OCI-LY1 (cell line): ENCODE measurements around the gene TMEM175.
A peak's percentile ranks its signal among the peaks of the same experiment; 100 is the strongest.

ENCODE experiments used
- H2AFZ ChIP-seq: fragments of 200-600 bp; sonication (generic), shearing (Covaris generic); 2 replicates; pipeline ENCODE4 v1.6.0; 2014; ENCODE audit warnings: antibody characterized with exemption, mild to moderate bottlenecking, low read length
- H3F3A ChIP-seq: fragments of 200-600 bp; sonication (generic), shearing (Covaris generic); 2 replicates; pipeline ENCODE4 v1.6.0; 2014; ENCODE audit warnings: mild to moderate bottlenecking, antibody characterized with exemption, low read length, moderate library complexity; ENCODE audit not compliant: insufficient read depth
- H3K27ac ChIP-seq: fragments of 200-600 bp; sonication (generic); 2 replicates; pipeline ENCODE4 v1.5.1; 2014; ENCODE audit warnings: low read length, mixed run types, mild to moderate bottlenecking, low read depth; ENCODE audit not compliant: poor library complexity, severe bottlenecking
- H3K27me3 ChIP-seq: fragments of 200-600 bp; sonication (generic); 2 replicates; pipeline ENCODE4 v1.6.0; 2014; ENCODE audit warnings: antibody characterized with exemption, mild to moderate bottlenecking, low read length, moderate library complexity; ENCODE audit not compliant: insufficient read depth
- H3K36me3 ChIP-seq: fragments of 200-600 bp; sonication (generic); 2 replicates; pipeline ENCODE4 v1.6.1; 2014; ENCODE audit warnings: mild to moderate bottlenecking, antibody characterized with exemption, low read length, moderate library complexity, mixed read lengths; ENCODE audit not compliant: insufficient read depth
- H3K4me1 ChIP-seq: fragments of 200-600 bp; sonication (generic); 2 replicates; pipeline ENCODE4 v1.5.1; 2014; ENCODE audit warnings: mild to moderate bottlenecking, low read length, moderate library complexity; ENCODE audit not compliant: insufficient read depth, severe bottlenecking
- H3K4me2 ChIP-seq: fragments of 200-600 bp; sonication (generic), shearing (Covaris generic); 2 replicates; pipeline ENCODE4 v1.6.1; 2014; ENCODE audit warnings: low read length
- H3K4me3 ChIP-seq: fragments of 200-600 bp; sonication (generic); 2 replicates; pipeline ENCODE4 v1.5.1; 2014; ENCODE audit warnings: low read length, low read depth, mild to moderate bottlenecking, mixed read lengths; ENCODE audit not compliant: poor library complexity, severe bottlenecking
- H3K79me2 ChIP-seq: fragments of 200-600 bp; shearing (Covaris generic); 2 replicates; pipeline ENCODE4 v1.6.1; 2016; ENCODE audit warnings: mixed run types, low read length, mixed read lengths; ENCODE audit not compliant: insufficient read depth
- H3K9ac ChIP-seq: fragments of 200-600 bp; sonication (generic), shearing (Covaris generic); 2 replicates; pipeline ENCODE4 v1.6.1; 2014; ENCODE audit warnings: mild to moderate bottlenecking, low read length, mixed read lengths
- H3K9me2 ChIP-seq: fragments of 200-600 bp; sonication (generic), shearing (Covaris generic); 2 replicates; pipeline ENCODE4 v1.6.1; 2014; ENCODE audit warnings: low read depth, mild to moderate bottlenecking, low read length, mixed read lengths
- H3K9me3 ChIP-seq: fragments of 200-600 bp; shearing (Covaris generic); 2 replicates; pipeline ENCODE4 v1.6.1; 2014; ENCODE audit warnings: low read length, mixed read lengths
- H4K20me1 ChIP-seq: fragments of 200-600 bp; sonication (generic), shearing (Covaris generic); 2 replicates; pipeline ENCODE4 v1.6.0; 2016; ENCODE audit warnings: mild to moderate bottlenecking, low read length; ENCODE audit not compliant: insufficient read depth
- CTCF ChIP-seq: fragments of 200-600 bp; sonication (generic), shearing (Covaris generic); IDR thresholded peaks from 2 replicates; pipeline ENCODE4 v1.5.1; 2017; ENCODE audit warnings: mild to moderate bottlenecking, antibody characterized with exemption, low read length, moderate library complexity, mixed read lengths
- EZH2 ChIP-seq: fragments of 200-600 bp; sonication (generic), shearing (Covaris generic); IDR thresholded peaks from 2 replicates; pipeline ENCODE4 v1.8.0; 2017; ENCODE audit warnings: borderline replicate concordance, mixed run types, mild to moderate bottlenecking, antibody characterized with exemption, low read length, moderate library complexity, mixed read lengths

The TMEM175 gene

GRCh38 chr4:921830-922331 is 10.4 kb upstream of the TMEM175 start:
- Histone ChIP-seq H3K4me2 (no peak overlapping the region), H3K79me2 (peaks cover 7% of the 10 kb centered on the region; the same call in 1 of the 2 replicates), H3F3A (no peaks in the 10 kb centered on the region), H2AFZ (no peak overlapping the region), H4K20me1 (no peaks in the 10 kb centered on the region), H3K36me3 (no peaks in the 10 kb centered on the region), H3K27ac (peak overlapping the region; percentile 73), H3K9me3 (no peaks in the 10 kb centered on the region), H3K9me2 (no peaks in the 10 kb centered on the region), H3K27me3 (no peaks in the 10 kb centered on the region), H3K9ac (no peak overlapping the region), H3K4me3 (no peak overlapping the region), H3K4me1 (peaks cover 30% of the 10 kb centered on the region)
- TF ChIP-seq CTCF: no peak
- TF ChIP-seq EZH2: no peak

GRCh38 chr4:924107-925096 is 7.9 kb upstream of the TMEM175 start:
- Histone ChIP-seq H3K27me3 (no peaks in the 10 kb centered on the region), H3K79me2 (no peaks in the 10 kb centered on the region), H3K27ac (no peak overlapping the region), H3K4me1 (peaks cover 30% of the 10 kb centered on the region), H3K9ac (no peak overlapping the region), H3K9me2 (no peaks in the 10 kb centered on the region), H3K36me3 (no peaks in the 10 kb centered on the region), H3K4me2 (no peak overlapping the region), H3K9me3 (no peaks in the 10 kb centered on the region), H2AFZ (no peak overlapping the region), H3K4me3 (no peak overlapping the region), H4K20me1 (no peaks in the 10 kb centered on the region), H3F3A (no peaks in the 10 kb centered on the region)
- TF ChIP-seq EZH2: no peak
- TF ChIP-seq CTCF: no peak

GRCh38 chr4:925171-925570 is 7.1 kb upstream of the TMEM175 start:
- no peaks in the 10 kb centered on the region for H3K9me2 ChIP-seq
- no peak overlapping the region for H3K27ac ChIP-seq
- TF ChIP-seq CTCF (no peak), EZH2 (no peak)
- H3K9ac ChIP-seq: no peak overlapping the region
- no peaks in the 10 kb centered on the region for H4K20me1 ChIP-seq
- peaks cover 5% of the 10 kb centered on the region; the same call in 1 of the 2 replicates for H3K79me2 ChIP-seq
- H3K36me3 ChIP-seq: no peaks in the 10 kb centered on the region
- H3K27me3 ChIP-seq: no peaks in the 10 kb centered on the region
- H3K4me3 ChIP-seq: no peak overlapping the region
- H3F3A ChIP-seq: no peaks in the 10 kb centered on the region
- H3K4me1 ChIP-seq: peaks cover 31% of the 10 kb centered on the region
- no peak overlapping the region for H2AFZ ChIP-seq
- no peaks in the 10 kb centered on the region for H3K9me3 ChIP-seq
- no peak overlapping the region for H3K4me2 ChIP-seq
